HepG2 (cell line): Measurements from ENCODE around the gene PARN. TPM values are rescaled to one million over a fixed set of nuclear protein-coding genes. Genes with fewer than 3 reads are reported as not detected.

Source experiments
- FOSL2 ChIP-seq: sonication (generic); formaldehyde crosslinking; IDR thresholded peaks from 2 replicates; pipeline ENCODE4 v1.4.0; 2020; ENCODE audit warnings: missing genetic modification reagents
- GATAD1 ChIP-seq: IDR thresholded peaks from 2 replicates; pipeline ENCODE4 v1.6.1; 2016; ENCODE audit warnings: missing genetic modification reagents, missing compliant biosample characterization
- GTF3A ChIP-seq: sonication (generic); formaldehyde crosslinking; conservative IDR thresholded peaks from 2 replicates; pipeline ENCODE4 v1.4.0; 2020; ENCODE audit warnings: mild to moderate bottlenecking, missing genetic modification reagents
- HIVEP1 ChIP-seq: sonication (generic); formaldehyde crosslinking; IDR thresholded peaks from 2 replicates; pipeline ENCODE4 v1.4.0; 2020; ENCODE audit warnings: mild to moderate bottlenecking, missing genetic modification reagents
- HMG20A ChIP-seq: IDR thresholded peaks from 2 replicates; pipeline ENCODE4 v1.6.1; 2016; ENCODE audit warnings: borderline replicate concordance
- JDP2 ChIP-seq: sonication (generic); formaldehyde crosslinking; IDR thresholded peaks from 2 replicates; pipeline ENCODE4 v1.8.1; 2022; ENCODE audit warnings: missing genetic modification reagents, borderline replicate concordance
- KMT2B ChIP-seq: IDR thresholded peaks from 2 replicates; pipeline ENCODE4 v1.6.1; 2016; ENCODE audit warnings: missing genetic modification reagents, missing compliant biosample characterization
- NFIB ChIP-seq: sonication (generic); formaldehyde crosslinking; IDR thresholded peaks from 2 replicates; pipeline ENCODE4 v1.9.0; 2021; ENCODE audit warnings: missing genetic modification reagents, mild to moderate bottlenecking, borderline replicate concordance
- SALL2 ChIP-seq: sonication (generic); formaldehyde crosslinking; IDR thresholded peaks from 2 replicates; pipeline ENCODE4 v1.8.1; 2023; ENCODE audit warnings: mild to moderate bottlenecking, missing genetic modification reagents, inconsistent platforms
- STAT5B ChIP-seq: sonication (generic); formaldehyde crosslinking; IDR thresholded peaks from 2 replicates; pipeline ENCODE4 v1.4.0; 2020; ENCODE audit warnings: missing genetic modification reagents
- ZEB1 ChIP-seq: IDR thresholded peaks from 2 replicates; pipeline ENCODE4 v1.6.1; 2012; ENCODE audit warnings: mild to moderate bottlenecking, low read depth, inconsistent platforms; ENCODE audit not compliant: insufficient replicate concordance
- ZFX ChIP-seq: sonication (generic); formaldehyde crosslinking; IDR thresholded peaks from 2 replicates; pipeline ENCODE4 v1.4.0; 2020; ENCODE audit warnings: mild to moderate bottlenecking, low read depth, missing genetic modification reagents, moderate library complexity
- ZNF317 ChIP-seq: sonication (generic); formaldehyde crosslinking; IDR thresholded peaks from 2 replicates; pipeline ENCODE4 v1.5.0; 2020; ENCODE audit warnings: mild to moderate bottlenecking, missing genetic modification reagents
- ZNF709 ChIP-seq: sonication (generic); formaldehyde crosslinking; IDR thresholded peaks from 2 replicates; pipeline ENCODE4 v1.5.0; 2020; ENCODE audit warnings: mild to moderate bottlenecking, missing genetic modification reagents
- polyA plus RNA-seq, 8 experiments: library from polyadenylated mRNA; depleted of rRNA in 3 of 8; stranded (reverse) in 7 of 8; unstranded in 1 of 8; fragments of >200 nt; fragmentation: Illumina TruSeq in 4 of 8; extraction: Trizol in 4 of 8; gene quantifications; 2 replicates each; pipeline versions ENCODE4 v1.2.1 to v1.2.3, GENCODE V29; 2011 to 2016; ENCODE audit warnings: low read depth in 4 of 8, missing spikeins in 1 of 8, mixed read lengths in 1 of 8; ENCODE audit not compliant: insufficient read depth in 1 of 8
- total RNA-seq, 5 experiments: library from RNA; depleted of rRNA; stranded (reverse); fragments of >200 nt; fragmentation: Illumina TruSeq; extraction: Trizol; gene quantifications; 2 replicates each; pipeline ENCODE4 v1.2.3, GENCODE V29; 2016; ENCODE audit warnings: low read depth in 1 of 5
- TF ChIP-seq, protein P1 (sequence below): sonication (generic); formaldehyde crosslinking; IDR thresholded peaks from 2 replicates; pipeline ENCODE4 v1.5.1; 2020; ENCODE audit warnings: mild to moderate bottlenecking, missing genetic modification reagents, moderate library complexity
- TF ChIP-seq, protein P2 (sequence below): sonication (generic); formaldehyde crosslinking; IDR thresholded peaks from 2 replicates; pipeline ENCODE4; 2020; ENCODE audit warnings: missing genetic modification reagents, mild to moderate bottlenecking, borderline replicate concordance
- TF ChIP-seq, protein P3 (sequence below): sonication (generic); formaldehyde crosslinking; IDR thresholded peaks from 2 replicates; pipeline ENCODE4 v1.5.0; 2020; ENCODE audit warnings: missing genetic modification reagents
- TF ChIP-seq, protein P4 (sequence below): IDR thresholded peaks from 2 replicates; pipeline ENCODE4 v1.6.1; 2016; ENCODE audit warnings: low read depth

The PARN gene
- total and polyA plus RNA-seq, 2 of the 13 experiments (the other 11 are each of a cell fraction or from before 2014, with no cell fraction given) = 13.3 to 47.6 TPM

DNA sequence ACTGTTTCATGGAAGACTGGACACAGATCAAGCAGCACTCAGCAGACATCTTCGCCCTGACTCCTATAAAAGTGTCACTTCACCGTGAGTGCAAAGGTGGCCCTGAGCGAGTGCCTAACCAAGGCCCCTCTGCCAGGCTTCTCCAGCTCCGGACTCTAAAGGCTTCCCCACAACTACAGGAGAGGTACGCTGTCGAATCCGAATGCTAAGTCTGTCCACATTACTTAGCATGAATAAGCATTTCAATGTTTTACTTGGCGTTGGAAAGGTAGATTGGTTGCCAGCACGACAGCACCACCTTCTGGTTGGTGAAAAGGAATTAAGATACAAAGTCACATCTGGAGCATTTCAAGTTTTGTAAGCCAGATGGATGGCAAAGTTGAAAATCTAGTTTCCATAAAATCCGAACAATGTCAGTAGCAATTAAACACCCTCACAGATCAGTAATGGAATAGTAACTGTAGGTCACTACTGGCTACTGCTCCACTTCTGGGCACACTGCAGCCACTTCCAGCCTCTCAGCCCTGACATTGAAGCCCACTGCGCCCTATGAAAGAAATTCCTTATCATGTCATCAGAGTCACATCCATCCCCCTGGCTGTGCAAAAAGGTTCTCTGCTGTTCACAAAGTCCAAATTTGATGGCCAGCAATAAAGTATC, 100.9 kb downstream of the PARN start (continued):
- TF ChIP-seq ZNF317 (CRISPR knock-in tag) (no peak), ZNF709 (0 out of 2 replicates have a peak, but pooled peaks have one; percentile 49), FOSL2 (CRISPR knock-in tag) (peak; percentile 73), ZFX (CRISPR knock-in tag) (peak; percentile 28; the same call in 1 of the 2 replicates), HMG20A (CRISPR knock-in tag) (peak; percentile 49; the same call in 1 of the 2 replicates), SALL2 (CRISPR knock-in tag) (no peak), NFIB (CRISPR knock-in tag) (no peak), STAT5B (CRISPR knock-in tag) (no peak), KMT2B (peak; percentile 60; the same call in 1 of the 2 replicates), HIVEP1 (CRISPR knock-in tag) (no peak), GATAD1 (CRISPR knock-in tag) (peak; percentile 67; the same call in 1 of the 2 replicates), ZEB1 (peak; percentile 16), GTF3A (CRISPR knock-in tag) (no peak), JDP2 (no peak)
- TF ChIP-seq, protein P1, sequence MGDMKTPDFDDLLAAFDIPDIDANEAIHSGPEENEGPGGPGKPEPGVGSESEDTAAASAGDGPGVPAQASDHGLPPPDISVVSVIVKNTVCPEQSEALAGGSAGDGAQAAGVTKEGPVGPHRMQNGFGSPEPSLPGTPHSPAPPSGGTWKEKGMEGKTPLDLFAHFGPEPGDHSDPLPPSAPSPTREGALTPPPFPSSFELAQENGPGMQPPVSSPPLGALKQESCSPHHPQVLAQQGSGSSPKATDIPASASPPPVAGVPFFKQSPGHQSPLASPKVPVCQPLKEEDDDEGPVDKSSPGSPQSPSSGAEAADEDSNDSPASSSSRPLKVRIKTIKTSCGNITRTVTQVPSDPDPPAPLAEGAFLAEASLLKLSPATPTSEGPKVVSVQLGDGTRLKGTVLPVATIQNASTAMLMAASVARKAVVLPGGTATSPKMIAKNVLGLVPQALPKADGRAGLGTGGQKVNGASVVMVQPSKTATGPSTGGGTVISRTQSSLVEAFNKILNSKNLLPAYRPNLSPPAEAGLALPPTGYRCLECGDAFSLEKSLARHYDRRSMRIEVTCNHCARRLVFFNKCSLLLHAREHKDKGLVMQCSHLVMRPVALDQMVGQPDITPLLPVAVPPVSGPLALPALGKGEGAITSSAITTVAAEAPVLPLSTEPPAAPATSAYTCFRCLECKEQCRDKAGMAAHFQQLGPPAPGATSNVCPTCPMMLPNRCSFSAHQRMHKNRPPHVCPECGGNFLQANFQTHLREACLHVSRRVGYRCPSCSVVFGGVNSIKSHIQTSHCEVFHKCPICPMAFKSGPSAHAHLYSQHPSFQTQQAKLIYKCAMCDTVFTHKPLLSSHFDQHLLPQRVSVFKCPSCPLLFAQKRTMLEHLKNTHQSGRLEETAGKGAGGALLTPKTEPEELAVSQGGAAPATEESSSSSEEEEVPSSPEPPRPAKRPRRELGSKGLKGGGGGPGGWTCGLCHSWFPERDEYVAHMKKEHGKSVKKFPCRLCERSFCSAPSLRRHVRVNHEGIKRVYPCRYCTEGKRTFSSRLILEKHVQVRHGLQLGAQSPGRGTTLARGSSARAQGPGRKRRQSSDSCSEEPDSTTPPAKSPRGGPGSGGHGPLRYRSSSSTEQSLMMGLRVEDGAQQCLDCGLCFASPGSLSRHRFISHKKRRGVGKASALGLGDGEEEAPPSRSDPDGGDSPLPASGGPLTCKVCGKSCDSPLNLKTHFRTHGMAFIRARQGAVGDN = peak; percentile 41; the same call in 1 of the 2 replicates
- TF ChIP-seq, protein P2, sequence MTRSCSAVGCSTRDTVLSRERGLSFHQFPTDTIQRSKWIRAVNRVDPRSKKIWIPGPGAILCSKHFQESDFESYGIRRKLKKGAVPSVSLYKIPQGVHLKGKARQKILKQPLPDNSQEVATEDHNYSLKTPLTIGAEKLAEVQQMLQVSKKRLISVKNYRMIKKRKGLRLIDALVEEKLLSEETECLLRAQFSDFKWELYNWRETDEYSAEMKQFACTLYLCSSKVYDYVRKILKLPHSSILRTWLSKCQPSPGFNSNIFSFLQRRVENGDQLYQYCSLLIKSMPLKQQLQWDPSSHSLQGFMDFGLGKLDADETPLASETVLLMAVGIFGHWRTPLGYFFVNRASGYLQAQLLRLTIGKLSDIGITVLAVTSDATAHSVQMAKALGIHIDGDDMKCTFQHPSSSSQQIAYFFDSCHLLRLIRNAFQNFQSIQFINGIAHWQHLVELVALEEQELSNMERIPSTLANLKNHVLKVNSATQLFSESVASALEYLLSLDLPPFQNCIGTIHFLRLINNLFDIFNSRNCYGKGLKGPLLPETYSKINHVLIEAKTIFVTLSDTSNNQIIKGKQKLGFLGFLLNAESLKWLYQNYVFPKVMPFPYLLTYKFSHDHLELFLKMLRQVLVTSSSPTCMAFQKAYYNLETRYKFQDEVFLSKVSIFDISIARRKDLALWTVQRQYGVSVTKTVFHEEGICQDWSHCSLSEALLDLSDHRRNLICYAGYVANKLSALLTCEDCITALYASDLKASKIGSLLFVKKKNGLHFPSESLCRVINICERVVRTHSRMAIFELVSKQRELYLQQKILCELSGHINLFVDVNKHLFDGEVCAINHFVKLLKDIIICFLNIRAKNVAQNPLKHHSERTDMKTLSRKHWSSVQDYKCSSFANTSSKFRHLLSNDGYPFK (CRISPR knock-in tag) = 0 out of 2 replicates have a peak, but pooled peaks have one; percentile 34
- TF ChIP-seq, protein P3, sequence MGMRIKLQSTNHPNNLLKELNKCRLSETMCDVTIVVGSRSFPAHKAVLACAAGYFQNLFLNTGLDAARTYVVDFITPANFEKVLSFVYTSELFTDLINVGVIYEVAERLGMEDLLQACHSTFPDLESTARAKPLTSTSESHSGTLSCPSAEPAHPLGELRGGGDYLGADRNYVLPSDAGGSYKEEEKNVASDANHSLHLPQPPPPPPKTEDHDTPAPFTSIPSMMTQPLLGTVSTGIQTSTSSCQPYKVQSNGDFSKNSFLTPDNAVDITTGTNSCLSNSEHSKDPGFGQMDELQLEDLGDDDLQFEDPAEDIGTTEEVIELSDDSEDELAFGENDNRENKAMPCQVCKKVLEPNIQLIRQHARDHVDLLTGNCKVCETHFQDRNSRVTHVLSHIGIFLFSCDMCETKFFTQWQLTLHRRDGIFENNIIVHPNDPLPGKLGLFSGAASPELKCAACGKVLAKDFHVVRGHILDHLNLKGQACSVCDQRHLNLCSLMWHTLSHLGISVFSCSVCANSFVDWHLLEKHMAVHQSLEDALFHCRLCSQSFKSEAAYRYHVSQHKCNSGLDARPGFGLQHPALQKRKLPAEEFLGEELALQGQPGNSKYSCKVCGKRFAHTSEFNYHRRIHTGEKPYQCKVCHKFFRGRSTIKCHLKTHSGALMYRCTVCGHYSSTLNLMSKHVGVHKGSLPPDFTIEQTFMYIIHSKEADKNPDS (CRISPR knock-in tag) = no peak
- TF ChIP-seq, protein P4, sequence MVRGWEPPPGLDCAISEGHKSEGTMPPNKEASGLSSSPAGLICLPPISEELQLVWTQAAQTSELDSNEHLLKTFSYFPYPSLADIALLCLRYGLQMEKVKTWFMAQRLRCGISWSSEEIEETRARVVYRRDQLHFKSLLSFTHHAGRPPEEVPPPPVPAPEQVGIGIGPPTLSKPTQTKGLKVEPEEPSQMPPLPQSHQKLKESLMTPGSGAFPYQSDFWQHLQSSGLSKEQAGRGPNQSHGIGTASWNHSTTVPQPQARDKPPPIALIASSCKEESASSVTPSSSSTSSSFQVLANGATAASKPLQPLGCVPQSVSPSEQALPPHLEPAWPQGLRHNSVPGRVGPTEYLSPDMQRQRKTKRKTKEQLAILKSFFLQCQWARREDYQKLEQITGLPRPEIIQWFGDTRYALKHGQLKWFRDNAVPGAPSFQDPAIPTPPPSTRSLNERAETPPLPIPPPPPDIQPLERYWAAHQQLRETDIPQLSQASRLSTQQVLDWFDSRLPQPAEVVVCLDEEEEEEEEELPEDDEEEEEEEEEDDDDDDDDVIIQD (CRISPR knock-in tag) = peak; percentile 64
